ENCODE measurements around the gene NTM.

The NTM gene

DNA sequence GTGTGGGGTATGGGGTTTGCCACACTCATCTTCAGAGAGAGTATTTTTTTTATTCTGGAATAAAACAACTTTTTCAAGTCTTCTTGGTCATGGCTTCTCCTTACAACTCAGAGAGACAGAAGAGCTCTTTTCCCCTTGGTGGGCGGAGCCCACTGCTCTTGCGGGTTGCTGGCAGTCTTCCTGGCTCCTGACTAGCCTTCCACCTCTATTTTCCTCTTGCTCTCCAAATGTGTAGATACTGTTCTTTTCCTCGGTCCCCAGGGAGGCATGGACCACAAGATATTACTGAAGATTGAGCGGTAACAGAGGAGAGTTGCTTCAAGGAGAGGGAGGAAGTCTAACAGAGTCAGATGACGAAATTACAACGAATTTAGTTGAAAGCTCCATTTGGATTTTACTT is 210.6 kb downstream of the NTM start:
- H3K27ac ChIP-seq, result no peak overlapping the region

DNA sequence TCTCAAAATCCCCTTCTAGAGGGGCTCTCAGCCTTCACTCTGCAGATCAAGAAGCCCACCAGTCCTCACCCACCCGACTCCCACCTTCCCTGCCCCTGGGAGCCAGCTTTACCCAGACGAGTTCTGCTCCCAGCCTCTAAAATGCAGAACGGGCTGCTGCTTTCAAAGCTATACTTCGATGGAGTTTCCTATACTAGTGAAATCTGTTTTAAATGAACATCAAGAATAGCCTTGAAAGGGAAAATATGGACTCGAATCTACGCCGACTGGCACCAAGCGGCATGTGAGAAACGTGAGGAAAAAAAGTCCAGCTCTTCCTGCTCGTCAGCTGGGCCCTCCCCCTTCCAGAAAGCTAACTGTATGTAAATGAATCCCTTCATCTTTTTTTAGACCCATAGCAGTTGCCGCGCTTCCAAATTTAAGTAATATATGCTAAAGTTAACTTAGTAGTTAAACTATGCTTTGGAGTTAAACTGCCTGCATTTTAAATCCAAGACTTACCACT is 211.7 kb downstream of the NTM start:
- TF ChIP-seq, protein P1, sequence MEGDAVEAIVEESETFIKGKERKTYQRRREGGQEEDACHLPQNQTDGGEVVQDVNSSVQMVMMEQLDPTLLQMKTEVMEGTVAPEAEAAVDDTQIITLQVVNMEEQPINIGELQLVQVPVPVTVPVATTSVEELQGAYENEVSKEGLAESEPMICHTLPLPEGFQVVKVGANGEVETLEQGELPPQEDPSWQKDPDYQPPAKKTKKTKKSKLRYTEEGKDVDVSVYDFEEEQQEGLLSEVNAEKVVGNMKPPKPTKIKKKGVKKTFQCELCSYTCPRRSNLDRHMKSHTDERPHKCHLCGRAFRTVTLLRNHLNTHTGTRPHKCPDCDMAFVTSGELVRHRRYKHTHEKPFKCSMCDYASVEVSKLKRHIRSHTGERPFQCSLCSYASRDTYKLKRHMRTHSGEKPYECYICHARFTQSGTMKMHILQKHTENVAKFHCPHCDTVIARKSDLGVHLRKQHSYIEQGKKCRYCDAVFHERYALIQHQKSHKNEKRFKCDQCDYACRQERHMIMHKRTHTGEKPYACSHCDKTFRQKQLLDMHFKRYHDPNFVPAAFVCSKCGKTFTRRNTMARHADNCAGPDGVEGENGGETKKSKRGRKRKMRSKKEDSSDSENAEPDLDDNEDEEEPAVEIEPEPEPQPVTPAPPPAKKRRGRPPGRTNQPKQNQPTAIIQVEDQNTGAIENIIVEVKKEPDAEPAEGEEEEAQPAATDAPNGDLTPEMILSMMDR (conservative IDR thresholded peaks at IDR 0.05), result no peak
- H3K27ac ChIP-seq, result no peak overlapping the region

More for the DNA sequence above, 210.6 kb downstream of the NTM start:
- TF ChIP-seq, protein P1 (conservative IDR thresholded peaks at IDR 0.05), result no peak

DNA sequence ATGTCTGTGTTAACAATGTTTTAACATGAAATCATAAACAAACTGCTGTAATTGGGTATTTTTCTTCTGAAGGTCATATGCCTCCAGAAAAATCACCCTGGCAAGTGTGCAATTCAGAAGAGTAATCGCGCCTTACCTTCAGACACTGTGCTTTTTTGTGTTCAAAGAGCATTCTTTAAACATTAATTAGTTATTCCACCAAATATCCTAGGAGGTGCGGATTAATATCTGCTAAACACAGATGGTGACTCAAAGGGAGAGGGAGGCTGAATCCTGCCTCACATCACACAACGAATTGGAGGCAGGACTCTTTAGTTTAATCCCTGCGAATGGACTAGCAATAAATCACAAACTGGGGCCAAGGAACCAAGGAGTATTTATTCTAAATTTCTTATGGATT is 213.0 kb downstream of the NTM start:
- TF ChIP-seq, protein P1 (conservative IDR thresholded peaks at IDR 0.05), result no peak
- H3K27ac ChIP-seq, result no peak overlapping the region

DNA sequence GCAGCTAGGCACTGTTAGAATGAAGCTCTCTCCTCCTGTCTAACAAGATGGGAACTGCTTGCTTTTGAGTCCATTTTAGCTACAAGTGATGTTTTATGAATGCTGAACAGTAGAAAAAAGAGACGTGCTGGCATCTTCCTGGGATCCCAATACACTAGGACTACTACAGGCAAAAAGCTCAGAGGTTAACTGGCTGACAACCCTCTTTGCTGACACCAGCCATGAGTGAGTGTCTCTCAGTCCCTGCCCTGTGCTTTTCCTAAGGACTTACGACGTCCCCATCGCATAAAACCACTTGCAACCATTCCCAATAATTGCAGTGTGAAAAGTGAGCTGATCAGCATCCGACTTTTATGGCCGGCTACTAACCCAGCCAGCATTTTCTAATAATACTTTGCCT is 213.5 kb downstream of the NTM start:
- TF ChIP-seq, protein P1 (conservative IDR thresholded peaks at IDR 0.05), result no peak
- H3K27ac ChIP-seq, result no peak overlapping the region

DNA sequence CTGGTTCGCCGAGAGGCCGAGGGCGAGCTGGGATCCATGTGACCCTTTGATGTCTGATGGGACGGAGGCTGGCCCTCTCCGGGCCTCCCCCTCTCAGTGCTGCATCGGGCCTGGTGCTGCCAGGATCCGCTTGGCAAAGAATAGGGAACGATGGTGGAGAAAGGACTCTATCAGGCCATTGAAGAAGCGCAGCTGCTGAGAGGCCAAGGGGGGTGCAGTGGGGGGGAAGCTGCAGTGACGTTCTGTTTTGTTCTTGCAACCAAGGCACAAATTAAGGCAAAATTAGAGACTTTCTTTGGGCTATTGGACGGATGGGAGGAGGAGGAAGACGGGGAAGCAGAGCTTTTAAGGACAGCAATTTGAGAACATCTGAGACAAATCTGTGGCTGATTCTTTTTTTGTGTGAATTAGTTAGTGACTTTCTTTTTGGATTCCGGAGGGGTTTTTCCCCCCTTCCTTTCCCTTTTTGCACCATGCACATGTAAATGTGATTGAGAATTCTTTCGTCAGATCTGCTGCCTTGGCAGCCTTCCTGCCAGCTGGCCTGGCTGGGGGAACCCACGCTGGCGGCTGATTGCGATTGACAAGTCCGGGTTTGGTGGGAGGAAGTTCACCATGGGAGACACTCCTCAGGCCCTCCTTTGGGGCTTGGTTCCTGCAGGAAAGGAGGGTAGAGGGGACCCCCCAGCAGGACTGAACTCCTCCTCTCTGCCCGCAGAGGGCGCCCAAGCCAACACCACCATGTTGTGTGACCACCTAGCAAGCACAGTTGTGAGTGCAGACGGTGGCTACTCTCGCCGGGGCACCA is 214.6 kb downstream of the NTM start:
- no peak overlapping the region for H3K27ac ChIP-seq
- TF ChIP-seq, protein P1 (conservative IDR thresholded peaks at IDR 0.05), result no peak

DNA sequence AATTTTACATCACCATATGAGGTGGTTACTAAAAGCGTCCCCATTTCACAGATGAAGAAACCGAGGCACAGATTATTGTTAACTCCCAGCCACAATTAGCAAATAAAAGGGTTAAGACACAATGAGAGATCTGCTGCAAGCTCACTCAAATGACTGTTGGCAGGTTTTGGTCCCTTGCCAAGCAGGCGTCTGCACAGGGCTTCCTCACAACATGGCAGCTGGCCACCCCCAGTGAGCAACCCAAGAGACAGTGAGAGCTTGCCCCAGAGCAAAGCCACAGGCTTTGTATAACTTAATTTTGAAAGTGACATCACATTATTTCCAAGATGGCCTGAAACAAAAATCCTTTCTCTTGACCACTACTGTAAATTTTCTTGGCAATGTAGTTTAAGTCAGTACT is 217.6 kb downstream of the NTM start:
- no peak overlapping the region for H3K27ac ChIP-seq
- TF ChIP-seq, protein P1 (conservative IDR thresholded peaks at IDR 0.05), result no peak

DNA sequence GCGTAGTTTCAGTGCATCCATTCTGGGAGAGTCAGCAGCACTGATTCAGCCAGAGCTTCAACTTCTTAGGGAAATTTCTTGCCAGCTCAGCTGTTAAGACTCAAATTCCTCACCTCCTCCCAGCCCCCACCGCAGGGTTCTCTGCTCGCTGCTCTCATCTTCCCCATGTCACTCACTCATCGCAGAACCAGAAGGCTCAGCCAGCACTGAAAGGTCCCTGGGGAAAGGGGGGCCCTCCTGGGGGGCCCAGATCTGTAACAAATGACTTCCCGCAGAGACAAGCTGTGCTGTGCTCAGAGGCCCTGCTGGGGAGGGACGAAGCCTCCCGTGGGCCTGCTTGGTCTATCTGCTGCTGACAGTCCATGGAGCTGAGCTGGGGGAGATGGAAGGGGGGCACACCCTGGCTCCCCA is 220.6 kb downstream of the NTM start:
- H3K27ac ChIP-seq, result no peak overlapping the region
- TF ChIP-seq, protein P1 (conservative IDR thresholded peaks at IDR 0.05), result no peak

Data from VCaP (cell line).